DND-41 (cell line): ENCODE measurements around the gene TRIM13.
"Not testable (repeated sequence)": the region's sequence is repeated elsewhere in the genome, so short reads cannot be mapped to it uniquely, and the experiment has no call there.

ENCODE experiments used
- ATAC-seq: fragments of 200-7000 bp; cut with Tn5 transposase; 3 replicates; pipeline ENCODE4 v1.9.1; 2021; ENCODE audit warnings: low read depth; ENCODE audit not compliant: insufficient read depth
- DNase-seq: peaks from one replicate; pipeline ENCODE4 v3.0.0-alpha.2; 2020
- H2AFZ ChIP-seq: 2 replicates; pipeline ENCODE4 v1.6.0; 2012; ENCODE audit warnings: low read depth, low read length
- H3K27ac ChIP-seq: 2 replicates; pipeline ENCODE4 v1.5.1; 2012; ENCODE audit warnings: low read length, inconsistent platforms
- H3K27me3 ChIP-seq: fragments of 200-600 bp; sonication (generic); 2 replicates; pipeline ENCODE4 v1.6.0; 2012; ENCODE audit warnings: low read length, mild to moderate bottlenecking, inconsistent platforms; ENCODE audit not compliant: insufficient read depth, poor library complexity
- H3K36me3 ChIP-seq: 2 replicates; pipeline ENCODE4 v1.5.1; 2012; ENCODE audit warnings: low read length, inconsistent platforms; ENCODE audit not compliant: insufficient read depth
- H3K4me1 ChIP-seq: 2 replicates; pipeline ENCODE4 v1.5.1; 2012; ENCODE audit warnings: mild to moderate bottlenecking, low read length; ENCODE audit not compliant: insufficient read depth
- H3K4me2 ChIP-seq: 2 replicates; pipeline ENCODE4 v1.6.0; 2012; ENCODE audit warnings: mild to moderate bottlenecking, moderate library complexity, low read length, inconsistent platforms; ENCODE audit not compliant: insufficient read depth
- H3K4me3 ChIP-seq, 2 experiments: fragments of 200-600 bp in 1 of 2; shearing (Covaris generic) in 1 of 2; 2 replicates each; pipeline ENCODE4 v1.5.1; 2012 to 2016; ENCODE audit warnings: inconsistent platforms in 2 of 2, low read length in 2 of 2, mild to moderate bottlenecking in 2 of 2, low read depth in 1 of 2, moderate library complexity in 1 of 2
- H3K79me2 ChIP-seq: 2 replicates; pipeline ENCODE4 v1.6.0; 2012; ENCODE audit warnings: low read length, inconsistent platforms; ENCODE audit not compliant: insufficient read depth
- H3K9ac ChIP-seq: 2 replicates; pipeline ENCODE4 v1.6.0; 2012; ENCODE audit warnings: low read depth, mild to moderate bottlenecking, inconsistent platforms, low read length, moderate library complexity
- H3K9me3 ChIP-seq: 2 replicates; pipeline ENCODE4 v1.5.1; 2012; ENCODE audit warnings: low read length, moderate library complexity, mild to moderate bottlenecking, inconsistent platforms; ENCODE audit not compliant: insufficient read depth, severe bottlenecking
- H4K20me1 ChIP-seq: 2 replicates; pipeline ENCODE4 v1.6.0; 2012; ENCODE audit warnings: low read length; ENCODE audit not compliant: insufficient read depth
- CTCF ChIP-seq: IDR thresholded peaks from 2 replicates; pipeline ENCODE4 v1.5.1; 2012; ENCODE audit warnings: borderline replicate concordance, low read length, moderate library complexity, mild to moderate bottlenecking; ENCODE audit not compliant: poor library complexity, severe bottlenecking; ENCODE audit errors: extremely low read depth
- EZH2 ChIP-seq: IDR thresholded peaks from 3 replicates; pipeline ENCODE4 v1.6.1; 2012; ENCODE audit warnings: borderline replicate concordance, low read depth, mild to moderate bottlenecking, moderate library complexity, low read length, inconsistent platforms; ENCODE audit not compliant: severe bottlenecking

The TRIM13 gene

GRCh38 chr13:50052478-50052877, 55.6 kb downstream of the TRIM13 start:
- Histone ChIP-seq H3K4me3 (no peak overlapping the region), H3K9me3 (no peaks in the 10 kb centered on the region), H3K9ac (no peak overlapping the region), H3K27ac (no peak overlapping the region), H4K20me1 (peaks cover 34% of the 10 kb centered on the region), H3K4me1 (no peaks in the 10 kb centered on the region), H3K36me3 (peaks cover 88% of the 10 kb centered on the region), H2AFZ (no peak overlapping the region), H3K79me2 (peaks cover 97% of the 10 kb centered on the region), H3K4me2 (no peak overlapping the region), H3K27me3 (no peaks in the 10 kb centered on the region)
- DNase-seq (no peak), ATAC-seq (no peak)
- TF ChIP-seq EZH2 (no peak), CTCF (no peak)

GRCh38 chr13:50053844-50054243, 57.0 kb downstream of the TRIM13 start:
- H4K20me1 ChIP-seq: peaks cover 45% of the 10 kb centered on the region
- H2AFZ ChIP-seq: no peak overlapping the region
- no peaks in the 10 kb centered on the region for H3K9me3 ChIP-seq
- H3K79me2 ChIP-seq: peaks cover 100% of the 10 kb centered on the region
- H3K9ac ChIP-seq: no peak overlapping the region
- DNase-seq (no peak), ATAC-seq (no peak)
- no peak overlapping the region for H3K27ac ChIP-seq
- H3K27me3 ChIP-seq: no peaks in the 10 kb centered on the region
- H3K36me3 ChIP-seq: peaks cover 93% of the 10 kb centered on the region
- TF ChIP-seq EZH2 (no peak), CTCF (no peak)
- H3K4me1 ChIP-seq: no peaks in the 10 kb centered on the region
- H3K4me2 ChIP-seq: no peak overlapping the region
- no peak overlapping the region for H3K4me3 ChIP-seq

GRCh38 chr13:50055454-50055853, 58.6 kb downstream of the TRIM13 start:
- H3K27me3 ChIP-seq: no peaks in the 10 kb centered on the region
- H4K20me1 ChIP-seq: peaks cover 45% of the 10 kb centered on the region
- no peak overlapping the region for H2AFZ ChIP-seq
- DNase-seq (no peak), ATAC-seq (no peak)
- no peak for TF ChIP-seq CTCF
- TF ChIP-seq EZH2: no peak
- H3K36me3 ChIP-seq: peaks cover 93% of the 10 kb centered on the region
- no peak overlapping the region for H3K27ac ChIP-seq
- no peaks in the 10 kb centered on the region for H3K4me1 ChIP-seq
- no peak overlapping the region for H3K4me2 ChIP-seq
- H3K79me2 ChIP-seq: peaks cover 100% of the 10 kb centered on the region
- no peak overlapping the region for H3K9ac ChIP-seq
- no peak overlapping the region for H3K4me3 ChIP-seq
- H3K9me3 ChIP-seq: no peaks in the 10 kb centered on the region

- no peak overlapping the region for H3K4me2 ChIP-seq
- peaks cover 88% of the 10 kb centered on the region for H3K36me3 ChIP-seq
- no peak overlapping the region for H2AFZ ChIP-seq
- 0 out of 2 replicates have a peak, but pooled peaks cover 4% of the 10 kb centered on the region for H3K4me1 ChIP-seq
- ATAC-seq (no peak), DNase-seq (no peak)
- H4K20me1 ChIP-seq: peaks cover 45% of the 10 kb centered on the region
- no peak overlapping the region for H3K27ac ChIP-seq
- H3K9ac ChIP-seq: no peak overlapping the region
- TF ChIP-seq EZH2 (no peak), CTCF (no peak)
- H3K4me3 ChIP-seq: no peak overlapping the region
- H3K27me3 ChIP-seq: no peaks in the 10 kb centered on the region
- no peaks in the 10 kb centered on the region for H3K9me3 ChIP-seq
- peaks cover 96% of the 10 kb centered on the region for H3K79me2 ChIP-seq
Measured at GRCh38 chr13:50060718-50061117, 63.9 kb downstream of the TRIM13 start.

- peaks cover 90% of the 10 kb centered on the region for H3K36me3 ChIP-seq
- not testable (repeated sequence) for ATAC-seq
Measured at GRCh38 chr13:50062336-50062735, 65.5 kb downstream of the TRIM13 start.

More at GRCh38 chr13:50062336-50062735, 65.5 kb downstream of the TRIM13 start:
- H3K27ac ChIP-seq, H3K9me3 ChIP-seq, H3K4me3 ChIP-seq, H3K27me3 ChIP-seq, H3K4me1 ChIP-seq, H3K9ac ChIP-seq, H2AFZ ChIP-seq, H3K4me2 ChIP-seq, DNase-seq: not testable (repeated sequence)
- Histone ChIP-seq H4K20me1 (peaks cover 49% of the 10 kb centered on the region), H3K79me2 (peaks cover 96% of the 10 kb centered on the region)
